ENCODE data around the gene TRIM9. TPM values are rescaled to one million over a fixed set of nuclear protein-coding genes. Genes with fewer than 3 reads are reported as not detected.

TRIM9 gene
- total RNA-seq, 2 donors from 2014 or later, result 1.4 to 2.4 TPM

- Mint-ChIP-seq H3K27me3 (ENCODE audit: low read depth) (peaks cover 6% of the 10 kb centered on the region), H3K27ac (no peak overlapping the region), H3K4me3 (no peak overlapping the region), H3K4me1 (ENCODE audit: low read depth) (no peaks in the 10 kb centered on the region), H3K9me3 (peaks cover 0 to 3% of the 10 kb centered on the region in 2 donors), H3K36me3 (ENCODE audit: insufficient read depth in 2 of 2) (peaks cover 1 to 3% of the 10 kb centered on the region in 2 donors)
- ATAC-seq (replicated peaks in 1 of 2) (no peak), DNase-seq (no peak)
These were observed 27.6 kb downstream of the TRIM9 start for GRCh38 chr14:51067295-51067694.

GRCh38 chr14:51066576-51066975, 28.3 kb downstream of the TRIM9 start:
- no peak overlapping the region for H3K27ac Mint-ChIP-seq
- peaks cover 6% of the 10 kb centered on the region for H3K27me3 Mint-ChIP-seq (ENCODE audit: low read depth)
- peaks cover 0 to 3% of the 10 kb centered on the region in 2 donors for H3K9me3 Mint-ChIP-seq
- peaks cover 1 to 3% of the 10 kb centered on the region in 2 donors for H3K36me3 Mint-ChIP-seq (ENCODE audit: insufficient read depth in 2 of 2)
- H3K4me3 Mint-ChIP-seq, result no peak overlapping the region
- H3K4me1 Mint-ChIP-seq (ENCODE audit: low read depth), result no peaks in the 10 kb centered on the region
- DNase-seq, result no peak
- ATAC-seq (replicated peaks in 1 of 2), result no peak

GRCh38 chr14:51059032-51059431, 35.9 kb downstream of the TRIM9 start:
- H3K36me3 Mint-ChIP-seq (ENCODE audit: insufficient read depth in 2 of 2), result peaks cover 1 to 3% of the 10 kb centered on the region in 2 donors
- DNase-seq, result no peak
- H3K9me3 Mint-ChIP-seq, result peaks cover 0 to 3% of the 10 kb centered on the region in 2 donors
- H3K4me1 Mint-ChIP-seq (ENCODE audit: low read depth), result no peaks in the 10 kb centered on the region
- H3K27ac Mint-ChIP-seq, result no peak overlapping the region
- no peaks in the 10 kb centered on the region for H3K27me3 Mint-ChIP-seq (ENCODE audit: low read depth)
- ATAC-seq (replicated peaks in 1 of 2), result no peak
- no peak overlapping the region for H3K4me3 Mint-ChIP-seq

- Mint-ChIP-seq H3K4me3 (no peak overlapping the region), H3K9me3 (peaks cover 0 to 3% of the 10 kb centered on the region in 2 donors), H3K27me3 (ENCODE audit: low read depth) (no peaks in the 10 kb centered on the region), H3K27ac (no peak overlapping the region), H3K4me1 (ENCODE audit: low read depth) (no peaks in the 10 kb centered on the region), H3K36me3 (ENCODE audit: insufficient read depth in 2 of 2) (peaks cover 1 to 3% of the 10 kb centered on the region in 2 donors)
- DNase-seq, result no peak
- no peak for ATAC-seq (replicated peaks in 1 of 2)
These were observed 36.5 kb downstream of the TRIM9 start for GRCh38 chr14:51058382-51058781.

GRCh38 chr14:51056421-51056820, 38.5 kb downstream of the TRIM9 start:
- no peak for ATAC-seq (replicated peaks in 1 of 2)
- Mint-ChIP-seq H3K9me3 (no peaks in the 10 kb centered on the region), H3K27ac (no peak overlapping the region)

GRCh38 chr14:51053157-51053556, 41.7 kb downstream of the TRIM9 start:
- peaks cover 0 to 3% of the 10 kb centered on the region in 2 donors for H3K9me3 Mint-ChIP-seq
- H3K27ac Mint-ChIP-seq, result no peak overlapping the region
- H3K4me3 Mint-ChIP-seq, result no peak overlapping the region
- no peaks in the 10 kb centered on the region for H3K4me1 Mint-ChIP-seq (ENCODE audit: low read depth)
- ATAC-seq (replicated peaks in 1 of 2) (no peak), DNase-seq (no peak)
- H3K27me3 Mint-ChIP-seq (ENCODE audit: low read depth), result no peaks in the 10 kb centered on the region
- H3K36me3 Mint-ChIP-seq (ENCODE audit: insufficient read depth in 2 of 2), result no peaks in the 10 kb centered on the region

More at GRCh38 chr14:51056421-51056820, 38.5 kb downstream of the TRIM9 start:
- Mint-ChIP-seq H3K36me3 (ENCODE audit: insufficient read depth in 2 of 2) (no peaks in the 10 kb centered on the region), H3K4me3 (no peak overlapping the region), H3K27me3 (ENCODE audit: low read depth) (no peaks in the 10 kb centered on the region), H3K4me1 (ENCODE audit: low read depth) (no peaks in the 10 kb centered on the region)
- DNase-seq, result no peak

- DNase-seq (no peak), ATAC-seq (replicated peaks in 1 of 2) (no peak)
- peaks cover 4% of the 10 kb centered on the region for H3K27me3 Mint-ChIP-seq (ENCODE audit: low read depth)
- no peak overlapping the region for H3K27ac Mint-ChIP-seq
- no peak overlapping the region for H3K4me3 Mint-ChIP-seq
- H3K9me3 Mint-ChIP-seq, result peaks cover 0 to 1% of the 10 kb centered on the region in 2 donors
- H3K36me3 Mint-ChIP-seq (ENCODE audit: insufficient read depth in 2 of 2), result no peaks in the 10 kb centered on the region
- no peaks in the 10 kb centered on the region for H3K4me1 Mint-ChIP-seq (ENCODE audit: low read depth)
These were observed 49.9 kb downstream of the TRIM9 start for GRCh38 chr14:51044961-51045360.

GRCh38 chr14:51041883-51042282, 53.0 kb downstream of the TRIM9 start:
- no peaks in the 10 kb centered on the region for H3K36me3 Mint-ChIP-seq (ENCODE audit: insufficient read depth in 2 of 2)
- H3K27ac Mint-ChIP-seq, result no peak overlapping the region
- no peaks in the 10 kb centered on the region for H3K9me3 Mint-ChIP-seq
- ATAC-seq (replicated peaks in 1 of 2), result no peak
- DNase-seq, result no peak
- H3K27me3 Mint-ChIP-seq (ENCODE audit: low read depth), result peaks cover 4% of the 10 kb centered on the region
- no peaks in the 10 kb centered on the region for H3K4me1 Mint-ChIP-seq (ENCODE audit: low read depth)
- H3K4me3 Mint-ChIP-seq, result no peak overlapping the region

GRCh38 chr14:51041108-51041531, 53.8 kb downstream of the TRIM9 start:
- Mint-ChIP-seq H3K9me3 (no peaks in the 10 kb centered on the region), H3K4me3 (no peak overlapping the region), H3K27ac (no peak overlapping the region)

GRCh38 chr14:51039252-51039651, 55.7 kb downstream of the TRIM9 start:
- no peak overlapping the region for H3K4me3 Mint-ChIP-seq
- no peaks in the 10 kb centered on the region for H3K36me3 Mint-ChIP-seq (ENCODE audit: insufficient read depth in 2 of 2)
- no peaks in the 10 kb centered on the region for H3K9me3 Mint-ChIP-seq
- H3K4me1 Mint-ChIP-seq (ENCODE audit: low read depth), result no peaks in the 10 kb centered on the region
- H3K27ac Mint-ChIP-seq, result no peak overlapping the region
- ATAC-seq (replicated peaks in 1 of 2) (no peak), DNase-seq (no peak)
- H3K27me3 Mint-ChIP-seq (ENCODE audit: low read depth), result peaks cover 4% of the 10 kb centered on the region

More at GRCh38 chr14:51041108-51041531, 53.8 kb downstream of the TRIM9 start:
- ATAC-seq (replicated peaks in 1 of 2) (no peak), DNase-seq (no peak)
- peaks cover 4% of the 10 kb centered on the region for H3K27me3 Mint-ChIP-seq (ENCODE audit: low read depth)
- no peaks in the 10 kb centered on the region for H3K4me1 Mint-ChIP-seq (ENCODE audit: low read depth)
- H3K36me3 Mint-ChIP-seq (ENCODE audit: insufficient read depth in 2 of 2), result no peaks in the 10 kb centered on the region

- Mint-ChIP-seq H3K4me3 (no peak overlapping the region), H3K27ac (no peak overlapping the region), H3K9me3 (no peaks in the 10 kb centered on the region), H3K27me3 (ENCODE audit: low read depth) (no peaks in the 10 kb centered on the region), H3K4me1 (ENCODE audit: low read depth) (no peaks in the 10 kb centered on the region), H3K36me3 (ENCODE audit: insufficient read depth in 2 of 2) (no peaks in the 10 kb centered on the region)
- ATAC-seq (replicated peaks in 1 of 2) (no peak), DNase-seq (no peak)
These were observed 59.2 kb downstream of the TRIM9 start for GRCh38 chr14:51035611-51036192.

GRCh38 chr14:51028851-51029754, 65.8 kb downstream of the TRIM9 start:
- Mint-ChIP-seq H3K4me1 (ENCODE audit: low read depth) (no peaks in the 10 kb centered on the region), H3K9me3 (no peaks in the 10 kb centered on the region), H3K36me3 (ENCODE audit: insufficient read depth in 2 of 2) (no peaks in the 10 kb centered on the region), H3K27me3 (ENCODE audit: low read depth) (no peaks in the 10 kb centered on the region), H3K27ac (no peak overlapping the region), H3K4me3 (no peak overlapping the region)
- no peak for ATAC-seq (replicated peaks in 1 of 2)
- DNase-seq, result no peak

GRCh38 chr14:51028361-51028760, 66.5 kb downstream of the TRIM9 start:
- Mint-ChIP-seq H3K9me3 (no peaks in the 10 kb centered on the region), H3K4me3 (no peak overlapping the region), H3K27ac (no peak overlapping the region), H3K36me3 (ENCODE audit: insufficient read depth in 2 of 2) (no peaks in the 10 kb centered on the region), H3K4me1 (ENCODE audit: low read depth) (no peaks in the 10 kb centered on the region), H3K27me3 (ENCODE audit: low read depth) (no peaks in the 10 kb centered on the region)
- ATAC-seq (replicated peaks in 1 of 2) (no peak), DNase-seq (no peak)

Data from activated T-cell treated with anti-CD3 and anti-CD28 coated beads, Interleukin-2, amount 50 U/mL, for 72 hours (primary cell).